ENCODE measurements around the gene CAPN10.

CAPN10 gene

DNA sequence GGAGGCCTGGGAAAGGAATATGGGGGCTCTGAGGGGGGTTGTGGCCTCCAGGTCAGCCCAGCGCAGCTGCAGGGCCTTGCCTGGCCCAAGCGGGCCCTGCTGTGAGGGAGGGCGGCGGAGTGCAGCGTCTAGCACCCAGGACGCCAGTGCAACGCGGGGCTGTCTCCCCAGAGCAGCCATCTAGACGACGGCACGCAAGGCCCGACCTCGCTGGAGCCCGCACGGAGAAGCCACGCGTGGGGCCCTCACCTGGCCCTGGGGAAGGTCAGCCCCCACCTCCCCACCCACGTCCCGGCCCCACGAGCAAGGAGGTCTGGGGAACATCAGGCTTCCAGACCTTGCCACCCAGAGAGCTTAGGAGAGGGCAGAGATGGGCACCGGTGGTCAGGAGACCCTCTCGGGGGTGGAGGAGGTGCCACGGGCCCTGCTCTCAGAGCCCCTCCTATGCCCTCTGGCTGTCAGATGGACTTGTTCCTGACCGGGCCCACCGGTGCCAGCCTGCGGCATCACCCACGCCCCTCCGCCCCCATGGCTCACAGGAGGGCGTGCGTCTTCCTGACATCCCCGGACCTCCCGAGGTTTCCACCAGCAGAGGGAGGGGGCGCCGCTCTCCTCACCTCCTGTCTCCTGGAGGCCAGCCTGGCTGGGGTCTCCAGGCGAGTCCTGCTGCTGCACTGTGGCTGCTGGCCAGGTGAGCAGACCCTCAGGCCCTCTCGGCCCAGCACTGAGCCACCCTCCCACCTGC lies 55.7 kb downstream of the CAPN10 start:
- DNase-seq: no peak

- DNase-seq: no peak
Observed at GRCh38 chr2:240642806-240643092, 56.2 kb downstream of the CAPN10 start.

DNA sequence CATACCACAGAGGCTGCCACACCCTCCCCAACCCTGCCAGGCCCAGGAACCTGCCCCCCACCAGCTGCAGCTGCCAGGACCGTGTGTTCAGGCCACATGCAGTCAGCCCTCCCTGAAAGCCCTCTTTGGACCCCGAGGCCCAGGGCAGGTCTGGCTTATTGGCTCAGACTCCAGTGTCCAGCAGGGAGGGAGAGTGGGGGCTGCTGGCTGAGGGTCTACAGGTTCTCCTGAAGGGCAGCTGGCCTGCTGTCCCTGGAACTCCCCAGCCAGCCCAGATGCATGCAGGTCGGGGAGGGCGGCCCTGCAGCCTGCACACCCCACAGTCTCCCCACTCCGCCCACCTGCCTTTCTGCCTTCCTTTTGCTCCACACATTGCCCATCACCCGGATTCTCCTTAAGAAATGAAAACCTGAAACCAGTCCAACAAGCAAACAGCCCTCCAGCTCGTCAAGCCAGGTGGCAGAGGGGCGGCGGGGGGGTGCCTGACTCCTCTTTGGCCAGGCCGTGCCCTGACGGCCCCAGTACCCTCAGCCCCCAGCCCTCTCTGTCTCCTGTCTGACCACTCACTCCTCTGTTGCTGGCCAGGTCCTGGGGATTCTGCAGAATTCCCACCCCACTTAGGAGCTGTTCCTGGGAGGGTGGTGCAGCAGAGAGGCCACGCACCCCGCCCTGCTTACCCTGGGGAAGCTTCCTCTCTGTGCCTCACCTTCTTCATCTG lies 56.7 kb downstream of the CAPN10 start:
- no peak for DNase-seq

DNA sequence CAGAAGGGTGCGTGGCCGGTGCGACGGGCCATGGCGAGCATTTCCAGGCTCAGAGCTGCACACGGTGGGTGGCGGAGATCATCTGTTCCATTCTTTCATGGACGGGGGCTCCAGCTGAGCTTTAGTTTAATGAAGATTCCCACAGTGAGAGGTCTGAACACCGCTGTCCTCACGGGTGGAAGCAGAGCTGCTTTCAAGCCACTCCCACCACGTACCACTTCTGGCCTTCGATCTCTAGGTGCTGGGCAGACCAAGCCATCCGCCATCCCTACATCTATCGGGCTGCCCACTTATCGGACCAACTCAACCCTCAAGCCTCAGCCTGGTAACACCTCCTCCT lies 57.2 kb downstream of the CAPN10 start:
- DNase-seq: no peak

GRCh38 chr2:240644171-240644651 lies 57.7 kb downstream of the CAPN10 start:
- DNase-seq: no peak

DNA sequence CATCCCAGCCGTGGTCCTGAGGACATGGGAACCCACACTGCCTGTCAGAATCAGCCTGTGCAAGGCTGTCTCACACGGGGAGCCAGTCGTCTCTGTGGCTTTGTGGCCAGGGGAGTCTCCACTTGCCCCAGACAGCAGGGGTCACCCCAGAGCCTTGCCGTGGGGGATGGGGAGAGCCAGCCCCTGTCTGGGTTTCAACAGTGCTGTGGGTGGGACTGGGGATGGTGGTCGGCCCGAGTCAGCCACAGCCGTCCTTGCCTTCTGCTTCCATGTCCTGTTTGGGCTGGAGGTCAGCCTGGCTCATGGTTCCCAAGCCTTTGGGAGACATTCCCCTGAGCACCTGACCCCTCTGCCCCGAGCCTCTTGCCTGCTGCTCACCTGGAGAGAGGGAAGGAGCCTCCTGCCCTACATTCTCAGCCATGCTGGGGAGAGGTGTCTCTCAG lies 58.3 kb downstream of the CAPN10 start:
- DNase-seq: no peak

DNA sequence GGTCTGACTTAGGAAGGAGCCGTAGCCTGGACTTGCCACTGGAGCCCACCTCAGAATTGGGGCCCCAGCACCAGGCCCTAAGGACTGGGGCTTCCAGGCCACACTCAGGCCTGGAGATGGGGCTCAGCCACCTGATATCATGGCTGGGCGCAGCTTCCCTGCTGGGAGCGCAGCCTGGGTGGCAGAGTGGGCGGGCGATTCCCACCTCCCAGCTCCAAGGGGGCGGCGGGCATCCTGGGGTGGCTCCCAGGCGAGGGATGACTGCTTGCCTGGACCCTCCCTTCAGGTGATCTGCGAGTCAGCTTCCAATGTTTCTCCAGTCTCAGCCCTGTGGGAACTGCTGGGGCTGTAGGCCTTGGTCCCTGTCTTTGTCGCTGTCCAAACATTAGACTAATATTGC lies 58.8 kb downstream of the CAPN10 start:
- no peak for DNase-seq

GRCh38 chr2:240645801-240646175 lies 59.3 kb downstream of the CAPN10 start:
- DNase-seq: no peak

DNA sequence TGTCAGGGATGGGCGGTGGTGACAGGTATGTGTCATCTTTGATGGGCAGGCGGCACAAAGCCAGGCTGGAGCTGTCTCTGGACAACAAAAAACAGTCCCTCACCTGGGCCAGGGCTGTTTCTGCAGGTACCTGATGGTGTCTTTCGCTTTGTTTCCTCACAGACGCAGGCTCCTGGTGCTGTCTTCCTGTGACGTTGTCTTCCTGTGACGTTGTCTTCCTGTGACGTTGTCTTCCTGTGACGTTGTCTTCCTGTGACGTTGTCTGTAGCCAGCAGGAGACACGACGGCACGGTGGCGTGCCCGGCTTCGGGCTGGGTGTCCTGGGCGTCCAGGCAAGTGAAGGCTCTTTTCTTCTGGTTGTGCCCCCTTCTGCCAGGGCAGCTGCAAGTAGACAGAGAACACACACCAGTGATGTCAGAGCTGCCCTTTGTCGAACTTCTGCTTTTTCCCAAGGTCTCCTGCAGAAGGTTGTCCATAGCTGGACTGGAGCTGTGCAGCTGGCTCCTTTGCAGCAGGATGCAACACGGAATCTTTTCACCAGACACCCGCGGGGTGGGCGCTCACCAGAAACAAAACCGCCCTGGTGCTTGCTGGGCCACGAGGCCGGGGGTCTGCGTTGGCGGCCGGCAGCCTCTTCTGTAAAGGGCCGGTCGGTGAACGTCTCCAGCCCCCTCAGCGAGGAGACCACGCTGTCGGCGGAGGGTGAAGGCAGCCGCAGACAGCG lies 59.8 kb downstream of the CAPN10 start:
- DNase-seq: no peak

DNA sequence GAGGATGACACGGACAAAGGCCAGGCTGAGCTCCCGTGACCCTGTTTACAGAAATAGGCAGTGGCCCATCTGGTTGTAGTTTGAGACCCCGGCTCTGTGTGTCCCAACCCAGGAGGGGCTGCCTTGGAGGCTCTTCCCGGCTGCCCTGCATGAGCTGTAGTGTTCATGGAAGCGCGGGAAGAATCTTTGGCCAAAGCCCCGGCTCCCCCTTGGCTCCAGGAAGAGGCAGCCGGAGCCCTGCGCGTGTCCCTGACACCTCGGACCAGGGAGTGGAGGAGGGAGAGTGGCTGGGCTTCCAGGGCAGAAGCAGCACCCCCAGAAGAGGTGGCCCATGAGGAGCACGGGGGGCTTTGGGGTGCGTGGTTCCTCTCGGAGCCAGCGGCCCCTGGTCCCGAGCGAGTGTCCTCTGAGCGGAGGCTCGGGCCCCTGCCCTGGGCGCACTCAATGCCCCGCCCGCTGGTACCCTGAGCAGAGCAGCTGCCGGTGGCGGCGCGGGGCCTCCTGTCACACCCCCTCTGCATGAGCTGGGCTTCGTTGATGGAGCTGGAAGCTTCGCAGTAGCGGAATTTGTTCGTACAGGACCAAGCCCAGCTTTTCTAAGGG lies 60.5 kb downstream of the CAPN10 start:
- no peak for DNase-seq

GRCh38 chr2:240647503-240648154 lies 61.1 kb downstream of the CAPN10 start:
- no peak for DNase-seq

DNA sequence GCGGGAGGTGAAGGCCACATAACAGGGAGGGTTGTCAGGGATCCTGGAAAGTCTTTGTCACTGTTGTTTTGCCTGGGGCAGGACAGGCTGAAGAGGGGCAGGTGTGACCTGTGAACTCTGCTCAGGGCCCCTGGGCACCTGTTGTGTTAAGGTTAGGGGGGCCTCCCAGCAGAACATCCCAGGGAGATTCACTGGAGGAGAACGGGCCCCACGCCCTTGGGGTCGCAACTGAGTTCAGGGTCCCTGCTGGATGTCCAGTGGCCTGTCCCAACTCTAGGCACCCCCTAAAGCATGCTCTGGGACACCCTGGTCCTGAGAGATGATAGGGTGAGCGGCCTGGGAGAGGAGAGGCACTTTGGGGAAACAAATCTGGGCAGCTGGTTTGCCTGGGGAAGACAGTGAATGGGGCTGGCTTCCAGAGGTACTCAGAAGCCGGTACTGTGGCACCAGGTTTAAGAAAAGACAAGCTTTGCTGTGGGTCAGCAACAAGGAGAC lies 61.7 kb downstream of the CAPN10 start:
- no peak for DNase-seq
